Stimulated activated CD4-positive, alpha-beta T cell treated with anti-CD3 and anti-CD28 coated beads, Interleukin-4, amount 100 ng/mL, for 1 hour (primary cell): ENCODE data around the gene PAXIP1.

Source experiments
- DNase-seq: peaks from one replicate; pipeline ENCODE4 v3.0.0-alpha.2; 2020

PAXIP1 gene

DNA sequence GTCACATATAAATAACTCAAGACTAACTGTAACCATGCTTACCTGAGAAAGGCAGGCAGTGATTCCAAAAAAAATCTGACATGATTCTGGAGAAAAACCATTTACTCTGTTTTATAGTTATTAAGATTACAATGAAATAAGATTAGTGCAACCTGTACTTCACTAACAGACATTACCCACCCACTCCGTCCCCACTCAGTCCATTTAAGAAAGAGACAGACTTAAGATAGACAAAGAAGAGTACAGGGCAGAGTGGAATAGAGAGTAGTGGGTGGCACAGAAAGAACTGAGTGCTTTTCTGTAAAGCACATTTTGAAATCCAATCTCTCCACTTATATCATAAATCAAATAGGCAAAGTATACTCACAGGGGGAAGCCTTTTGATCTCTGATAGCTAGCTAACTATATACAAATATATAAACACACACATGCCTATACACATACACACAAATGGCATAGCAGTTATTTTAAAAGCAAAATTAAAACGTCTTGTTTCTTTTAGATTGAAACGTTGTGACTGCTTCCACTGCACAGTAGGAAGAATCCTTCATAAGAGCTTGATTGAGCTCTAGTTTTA lies 11.9 kb downstream of the PAXIP1 start:
- no peak for DNase-seq

GRCh38 chr7:154987571-154987970 lies 15.4 kb downstream of the PAXIP1 start:
- DNase-seq = no peak

GRCh38 chr7:154986200-154986945 lies 16.6 kb downstream of the PAXIP1 start:
- DNase-seq = no peak

DNA sequence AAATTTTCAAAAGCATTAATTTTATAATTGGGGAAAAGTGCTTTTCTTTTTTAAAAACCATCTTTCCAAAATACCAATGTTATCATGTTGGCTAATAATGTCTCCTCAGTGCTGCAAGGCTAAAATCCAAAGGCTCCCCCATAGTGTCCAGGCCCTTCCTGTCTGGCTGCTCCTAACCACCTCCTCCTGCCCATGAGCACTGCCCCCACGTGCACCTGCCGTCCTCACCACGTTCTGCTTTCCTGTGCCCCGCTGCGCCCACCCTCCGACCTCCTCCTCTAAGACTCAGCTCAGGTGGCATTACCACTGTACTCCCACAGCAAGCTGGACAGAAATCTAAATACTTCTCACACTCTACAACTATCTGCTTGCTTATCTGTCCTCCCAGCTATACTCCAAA lies 17.7 kb downstream of the PAXIP1 start:
- no peak for DNase-seq

DNA sequence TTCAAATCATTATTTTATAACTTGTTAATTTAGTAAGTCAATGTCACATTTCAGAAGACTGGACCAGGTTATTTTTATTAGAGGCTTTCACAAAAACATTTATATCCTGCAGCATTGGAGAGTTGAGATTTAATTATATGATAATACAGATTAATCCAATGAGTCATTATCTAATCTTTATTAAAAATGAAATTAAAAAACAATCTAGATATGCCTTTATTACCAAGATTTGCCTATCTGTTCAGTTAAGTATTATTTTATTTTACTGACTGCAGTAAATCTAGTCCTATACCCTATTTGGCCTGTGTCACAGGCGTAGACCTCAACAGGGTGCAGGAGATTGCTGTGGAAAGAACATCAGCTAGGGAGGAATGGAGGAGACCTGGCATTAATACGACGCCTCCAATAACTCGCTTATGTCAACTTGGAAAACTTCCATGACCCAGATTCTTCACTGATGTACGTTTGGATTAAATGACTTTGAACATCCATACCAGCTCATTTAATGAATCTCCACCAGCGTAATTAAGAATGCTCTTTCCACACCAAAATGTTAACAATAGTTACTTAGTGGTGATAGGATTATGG lies 18.2 kb downstream of the PAXIP1 start:
- no peak for DNase-seq

- DNase-seq = no peak
These were observed 24.9 kb downstream of the PAXIP1 start for GRCh38 chr7:154978017-154978416.

- DNase-seq = no peak
These were observed 25.7 kb downstream of the PAXIP1 start for GRCh38 chr7:154977250-154977649.

DNA sequence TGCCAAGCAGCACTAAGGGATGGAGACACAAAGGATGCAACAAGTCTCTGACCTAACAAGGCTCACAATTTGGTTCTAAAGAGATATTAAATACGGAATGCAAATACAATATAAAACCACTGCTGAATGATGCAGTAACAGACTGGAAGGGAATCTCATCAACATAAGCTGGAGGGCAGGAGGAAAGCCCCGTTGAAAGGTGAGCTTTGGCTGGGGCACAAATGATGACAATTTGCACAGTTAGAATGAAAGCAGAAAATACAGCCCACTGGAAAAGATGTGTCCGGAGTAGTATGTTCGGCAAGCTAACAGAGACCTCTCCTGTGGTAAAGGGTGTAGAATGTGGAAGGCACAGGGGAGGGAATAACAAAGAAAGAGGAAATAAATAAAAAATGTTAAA lies 26.1 kb downstream of the PAXIP1 start:
- no peak for DNase-seq

GRCh38 chr7:154975984-154976383 lies 26.9 kb downstream of the PAXIP1 start:
- DNase-seq = no peak

DNA sequence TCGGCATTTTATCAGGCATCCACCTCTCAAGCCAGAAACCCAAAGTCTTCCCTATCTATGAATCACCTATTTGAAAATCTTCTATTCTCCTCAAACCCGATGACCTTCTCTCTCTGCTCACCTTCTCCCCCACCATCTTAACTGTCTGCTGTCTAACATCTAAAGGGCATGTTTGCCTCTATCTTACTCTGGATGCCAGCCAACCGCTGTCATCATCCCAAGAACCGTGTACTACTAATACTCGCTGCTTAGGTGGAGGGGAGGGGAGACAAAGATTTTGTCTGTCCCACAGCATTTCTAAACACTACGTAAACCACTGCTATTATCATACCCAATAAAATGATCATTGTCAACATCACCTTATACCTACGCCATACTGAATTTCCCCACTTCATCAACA lies 29.5 kb downstream of the PAXIP1 start:
- no peak for DNase-seq

- no peak for DNase-seq
These were observed 34.5 kb downstream of the PAXIP1 start for GRCh38 chr7:154968336-154969001.

- no peak for DNase-seq
These were observed 35.4 kb downstream of the PAXIP1 start for GRCh38 chr7:154967401-154967955.

GRCh38 chr7:154965014-154965413 lies 37.9 kb downstream of the PAXIP1 start:
- DNase-seq = no peak

GRCh38 chr7:154960063-154960790 lies 42.7 kb downstream of the PAXIP1 start:
- no peak for DNase-seq

GRCh38 chr7:154956427-154956826 lies 46.5 kb downstream of the PAXIP1 start:
- DNase-seq = no peak

- DNase-seq = peak; percentile 75
These were observed 49.8 kb downstream of the PAXIP1 start for GRCh38 chr7:154953006-154953684.

GRCh38 chr7:154950960-154951359 lies 52.0 kb downstream of the PAXIP1 start:
- no peak for DNase-seq

DNA sequence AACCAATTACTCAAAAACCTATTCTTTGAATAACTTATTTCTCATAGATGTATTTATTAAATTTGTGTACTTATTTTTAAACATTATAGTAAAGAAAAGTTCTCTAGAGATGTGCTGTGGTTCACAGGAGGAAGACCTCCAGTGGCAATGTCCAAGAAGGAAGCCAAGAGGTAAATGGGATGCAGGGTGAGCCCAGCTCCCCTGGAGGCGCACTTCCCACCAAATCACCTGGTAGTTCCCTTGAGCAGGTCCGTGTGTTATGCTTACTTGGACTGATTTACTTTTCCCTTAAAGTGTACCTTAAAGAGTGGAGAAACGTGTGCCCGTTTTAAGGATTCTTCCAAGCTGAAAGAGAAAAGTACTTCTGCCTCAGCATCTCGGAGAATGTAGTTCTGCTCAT lies 55.3 kb downstream of the PAXIP1 start:
- DNase-seq = no peak

DNA sequence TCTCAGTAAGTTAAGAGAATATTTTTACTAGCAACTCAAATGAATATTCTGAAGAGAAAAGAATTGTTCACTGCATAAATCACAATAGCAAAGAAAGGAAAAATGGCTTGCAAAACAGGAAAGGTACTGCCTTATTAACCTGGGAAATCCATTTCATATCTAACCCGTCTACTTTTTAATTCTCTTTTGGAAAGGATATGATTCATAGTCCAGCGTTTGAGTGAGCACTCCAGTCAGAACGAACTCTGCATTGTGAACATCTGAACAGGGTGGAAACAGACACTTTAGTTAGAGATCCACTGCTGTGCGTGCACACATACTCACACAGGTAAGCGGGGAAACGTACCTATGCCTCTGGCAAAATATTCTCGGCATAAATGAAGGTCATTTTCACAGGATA lies 56.8 kb downstream of the PAXIP1 start:
- DNase-seq = no peak

DNA sequence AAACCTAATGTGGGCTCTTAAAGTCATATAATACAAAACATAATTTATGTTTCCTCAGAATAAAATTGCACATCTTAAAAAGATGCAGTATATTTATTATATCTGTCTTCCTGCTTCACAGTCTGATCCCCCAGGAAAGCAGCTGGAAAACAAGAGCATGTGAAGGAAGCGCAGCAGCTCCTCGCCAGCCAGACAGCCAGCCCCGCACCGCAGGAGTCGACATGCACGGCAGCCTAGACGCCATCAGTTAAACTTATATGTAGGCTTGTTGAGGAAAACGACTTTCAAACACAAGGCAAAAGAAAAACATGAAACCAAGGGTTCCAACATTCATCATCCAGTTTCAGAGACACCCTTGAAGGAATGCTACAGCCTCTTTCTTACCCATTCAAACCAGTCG lies 59.0 kb downstream of the PAXIP1 start:
- no peak for DNase-seq

GRCh38 chr7:154942691-154943090 lies 60.2 kb downstream of the PAXIP1 start:
- no peak for DNase-seq

DNA sequence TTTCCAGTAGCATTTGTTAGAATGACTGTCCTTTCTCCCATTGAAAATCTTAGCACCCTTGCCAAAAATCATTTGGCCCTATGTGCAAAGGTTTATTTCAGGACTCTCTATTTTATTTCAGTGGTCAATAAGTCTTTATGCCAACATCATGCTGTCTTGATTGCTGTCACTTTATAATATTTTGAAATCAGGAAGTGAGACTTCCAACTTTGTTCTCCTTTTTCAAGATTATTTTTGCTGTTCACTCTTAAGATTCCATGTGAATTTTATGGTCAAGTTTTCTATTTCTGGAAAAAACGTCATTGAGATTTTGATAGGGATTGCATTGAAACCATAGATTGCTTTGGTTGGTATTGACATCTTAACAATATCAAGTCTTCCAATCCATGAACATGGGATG lies 65.1 kb downstream of the PAXIP1 start:
- DNase-seq = no peak
